ENCODE results near the gene SPDYE2. TPM values are rescaled to one million over a fixed set of nuclear protein-coding genes. Genes with fewer than 3 reads are reported as not detected.
"Not testable (repeated sequence)": the region's sequence is repeated elsewhere in the genome, so short reads cannot be mapped to it uniquely, and the experiment has no call there.

SPDYE2 gene, protein sequence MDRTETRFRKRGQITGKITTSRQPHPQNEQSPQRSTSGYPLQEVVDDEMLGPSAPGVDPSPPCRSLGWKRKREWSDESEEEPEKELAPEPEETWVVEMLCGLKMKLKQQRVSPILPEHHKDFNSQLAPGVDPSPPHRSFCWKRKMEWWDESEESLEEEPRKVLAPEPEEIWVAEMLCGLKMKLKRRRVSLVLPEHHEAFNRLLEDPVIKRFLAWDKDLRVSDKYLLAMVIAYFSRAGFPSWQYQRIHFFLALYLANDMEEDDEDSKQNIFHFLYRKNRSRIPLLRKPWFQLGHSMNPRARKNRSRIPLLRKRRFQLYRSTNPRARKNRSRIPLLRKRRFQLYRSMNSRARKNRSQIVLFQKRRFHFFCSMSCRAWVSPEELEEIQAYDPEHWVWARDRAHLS
- 4.3 TPM for polyA plus RNA-seq (2012; ENCODE audit: insufficient read depth, insufficient read length, low read depth)

- not testable (repeated sequence) for H3K9me3 ChIP-seq; H3K4me1 ChIP-seq; H3K4me3 ChIP-seq (ENCODE audit: low read depth, low read length); H3K27me3 ChIP-seq; DNase-seq; H3K36me3 ChIP-seq
These were observed at the start of gene SPDYE2 for GRCh38 chr7:102550808-102551422. TSS of gene SPDYE2 (plus strand) at chr7:102551226. CDS start at chr7:102553256, 2,030 bp downstream.

GRCh38 chr7:102503141-102503540 lies 47.9 kb upstream of the SPDYE2 start:
- H3K36me3 ChIP-seq; DNase-seq; H3K27me3 ChIP-seq; H3K4me3 ChIP-seq (ENCODE audit: low read depth, low read length); H3K9me3 ChIP-seq; H3K4me1 ChIP-seq: not testable (repeated sequence)

- H3K27me3 ChIP-seq; DNase-seq; H3K36me3 ChIP-seq; H3K4me1 ChIP-seq; H3K4me3 ChIP-seq (ENCODE audit: low read depth, low read length); H3K9me3 ChIP-seq: not testable (repeated sequence)
These were observed 45.5 kb upstream of the SPDYE2 start for GRCh38 chr7:102505298-102506185.

- not testable (repeated sequence) for H3K9me3 ChIP-seq; H3K4me3 ChIP-seq (ENCODE audit: low read depth, low read length); H3K36me3 ChIP-seq; H3K27me3 ChIP-seq; DNase-seq; H3K4me1 ChIP-seq
These were observed 43.5 kb upstream of the SPDYE2 start for GRCh38 chr7:102507410-102508088.

- H3K36me3 ChIP-seq = not testable (repeated sequence)
These were observed 40.5 kb upstream of the SPDYE2 start for GRCh38 chr7:102510575-102510974.

DNA sequence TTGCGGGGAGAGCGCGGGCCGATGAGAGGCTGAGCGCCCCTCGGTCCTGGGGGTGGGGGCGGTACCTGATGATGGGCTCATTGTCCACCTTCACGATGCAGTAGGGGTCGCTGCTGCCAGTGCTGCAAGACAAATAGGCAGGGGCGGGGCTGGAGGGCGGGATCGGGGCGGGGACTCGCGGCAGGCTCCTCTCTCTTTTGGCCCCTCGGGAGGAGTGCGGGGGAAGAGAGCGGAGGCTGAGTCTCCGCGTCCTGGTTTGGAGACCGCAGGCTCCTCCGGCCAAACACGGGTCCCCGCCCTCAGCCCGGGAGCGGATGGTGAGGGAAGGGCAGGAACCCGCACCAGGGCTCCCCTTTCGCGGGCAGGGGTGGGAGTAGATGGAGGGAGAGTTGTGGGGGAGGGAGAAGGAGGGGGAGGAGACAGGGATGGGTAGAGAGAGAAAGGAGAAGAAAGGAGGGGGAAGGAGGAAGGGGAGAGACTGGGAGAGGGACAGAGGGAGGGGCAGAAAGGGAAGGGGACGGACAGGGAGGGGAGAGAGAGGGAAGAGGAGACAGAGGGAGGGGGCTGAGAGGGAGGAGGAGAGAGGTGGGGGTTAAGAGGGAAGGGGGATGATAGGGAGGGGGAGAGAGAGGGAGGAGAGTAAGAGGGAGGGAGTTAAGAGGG lies 39.0 kb upstream of the SPDYE2 start:
- H3K4me1 ChIP-seq; H3K9me3 ChIP-seq; DNase-seq; H3K27me3 ChIP-seq; H3K4me3 ChIP-seq (ENCODE audit: low read depth, low read length); H3K36me3 ChIP-seq: not testable (repeated sequence)

More at GRCh38 chr7:102510575-102510974, 40.5 kb upstream of the SPDYE2 start:
- not testable (repeated sequence) for H3K9me3 ChIP-seq; H3K4me3 ChIP-seq (ENCODE audit: low read depth, low read length); H3K27me3 ChIP-seq; H3K4me1 ChIP-seq; DNase-seq

DNA sequence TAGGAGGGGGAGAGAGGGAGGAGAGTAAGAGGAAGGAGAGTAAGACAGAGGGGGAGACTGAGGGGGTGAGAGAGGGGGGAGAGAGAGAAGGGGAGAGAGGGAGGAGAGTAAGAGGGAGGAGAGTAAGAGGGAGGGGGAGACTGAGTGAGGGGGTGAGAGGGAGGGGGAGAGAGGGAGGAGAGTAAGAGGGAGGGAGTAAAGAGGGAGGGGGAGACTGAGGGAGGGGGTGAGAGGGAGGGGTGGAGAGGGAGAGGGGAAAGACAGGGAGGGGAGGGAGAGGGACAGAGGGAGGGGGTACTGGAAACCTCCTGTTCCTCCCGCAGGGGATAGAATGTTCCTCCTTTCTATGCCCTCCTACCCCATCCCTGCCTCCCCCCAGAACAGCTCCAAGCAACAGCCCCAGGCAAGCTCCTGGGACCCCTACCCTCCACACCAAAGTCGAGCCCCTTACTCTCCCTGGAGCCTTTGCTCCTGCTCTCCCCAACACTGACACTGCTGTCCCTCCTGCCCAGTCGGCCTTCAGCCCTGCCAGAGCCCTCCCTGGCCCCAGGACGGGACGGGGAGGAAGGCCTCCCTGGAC lies 38.3 kb upstream of the SPDYE2 start:
- H3K4me1 ChIP-seq; H3K36me3 ChIP-seq; H3K27me3 ChIP-seq; H3K4me3 ChIP-seq (ENCODE audit: low read depth, low read length); H3K9me3 ChIP-seq: not testable (repeated sequence)
- peak; percentile 5 for DNase-seq

GRCh38 chr7:102514881-102515721 lies 35.9 kb upstream of the SPDYE2 start:
- H3K4me1 ChIP-seq; H3K4me3 ChIP-seq (ENCODE audit: low read depth, low read length); DNase-seq; H3K9me3 ChIP-seq; H3K36me3 ChIP-seq; H3K27me3 ChIP-seq: not testable (repeated sequence)

DNA sequence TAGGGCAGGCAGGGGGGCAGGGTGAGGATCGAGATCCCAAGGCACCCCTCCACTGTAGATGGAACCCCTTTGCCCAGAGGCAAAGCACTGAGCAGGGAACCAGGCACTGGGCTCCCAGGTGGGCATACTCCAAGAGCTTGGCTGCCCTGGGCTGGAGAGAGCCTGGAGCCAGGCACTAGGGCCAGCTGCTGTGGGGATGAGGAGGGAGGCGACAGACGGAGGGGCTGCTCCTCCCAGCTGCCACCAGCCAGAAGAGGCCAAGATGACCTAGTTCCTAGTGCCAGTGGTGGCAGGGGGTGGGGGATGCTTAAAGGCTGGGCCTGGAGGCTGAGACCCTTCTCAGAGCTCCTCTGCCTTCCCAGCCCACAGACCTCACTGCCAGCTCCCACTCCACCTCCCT lies 35.1 kb upstream of the SPDYE2 start:
- not testable (repeated sequence) for H3K4me1 ChIP-seq; H3K4me3 ChIP-seq (ENCODE audit: low read depth, low read length); H3K27me3 ChIP-seq; H3K9me3 ChIP-seq; H3K36me3 ChIP-seq; DNase-seq

GRCh38 chr7:102516951-102517350 lies 34.1 kb upstream of the SPDYE2 start:
- not testable (repeated sequence) for H3K27me3 ChIP-seq; DNase-seq; H3K4me3 ChIP-seq (ENCODE audit: low read depth, low read length); H3K4me1 ChIP-seq; H3K36me3 ChIP-seq; H3K9me3 ChIP-seq

DNA sequence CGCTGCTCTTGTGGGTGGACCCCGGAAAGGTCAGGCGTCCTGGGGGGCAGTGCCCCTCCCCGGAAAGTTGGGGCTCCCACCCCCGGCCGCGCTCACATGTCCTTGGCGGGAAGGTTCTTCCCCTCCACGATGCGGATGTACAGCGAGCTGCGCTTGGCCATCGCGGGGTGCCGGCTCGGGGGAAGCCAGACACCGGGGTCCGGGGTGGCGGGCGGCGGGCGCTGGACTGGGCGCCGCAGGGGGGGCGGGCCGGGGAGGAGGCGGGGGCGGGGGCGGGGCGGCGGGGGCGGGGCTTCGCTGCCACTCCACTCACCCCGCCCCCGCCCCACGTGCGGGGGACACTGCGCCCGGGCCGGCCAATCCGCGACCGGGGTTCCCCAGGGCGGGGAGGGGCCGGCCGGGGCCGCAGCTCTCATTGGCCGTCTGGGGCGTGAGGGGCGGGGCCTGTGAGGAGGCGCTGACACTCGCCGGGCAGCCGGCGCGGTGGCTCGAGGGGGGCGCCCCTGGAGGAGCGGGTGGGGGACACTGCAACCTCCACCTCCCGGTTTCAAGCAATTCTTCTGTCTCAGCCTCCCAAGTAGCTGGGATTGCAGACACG lies 33.4 kb upstream of the SPDYE2 start, which contains the start of gene RASA4B:
RASA4B (minus strand) TSS at position 228 of the 598 bp plus-strand sequence; CDS start at position 161, 67 bp downstream.
- DNase-seq = not testable (repeated sequence)

GRCh38 chr7:102520797-102521196 lies 30.2 kb upstream of the SPDYE2 start:
- H3K27me3 ChIP-seq; H3K4me3 ChIP-seq (ENCODE audit: low read depth, low read length); H3K4me1 ChIP-seq; H3K9me3 ChIP-seq; DNase-seq; H3K36me3 ChIP-seq: not testable (repeated sequence)

More for the DNA sequence above, 33.4 kb upstream of the SPDYE2 start, which contains the start of gene RASA4B:
- H3K4me1 ChIP-seq; H3K27me3 ChIP-seq; H3K36me3 ChIP-seq; H3K4me3 ChIP-seq (ENCODE audit: low read depth, low read length); H3K9me3 ChIP-seq: not testable (repeated sequence)

DNA sequence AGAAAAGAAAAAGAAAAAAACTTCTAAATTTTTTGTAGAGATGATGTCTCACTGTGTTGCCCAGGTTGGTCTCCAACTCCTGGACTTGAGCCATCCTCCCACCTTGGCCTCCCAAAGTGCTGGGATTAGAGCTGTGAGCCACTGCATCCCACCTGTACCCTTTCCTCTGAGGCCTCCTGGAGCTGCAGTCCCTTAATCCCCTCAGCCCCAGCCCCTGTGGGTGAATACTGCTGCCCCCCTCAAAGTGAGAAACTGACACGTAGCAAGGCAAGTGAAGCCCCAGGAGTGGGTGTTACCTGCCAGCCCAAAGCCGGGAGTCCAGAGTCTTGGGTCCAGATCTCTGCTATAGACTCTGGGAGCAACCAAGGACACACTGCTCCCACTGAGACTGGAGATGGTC lies 26.2 kb upstream of the SPDYE2 start:
- not testable (repeated sequence) for H3K4me1 ChIP-seq; H3K9me3 ChIP-seq; DNase-seq; H3K27me3 ChIP-seq; H3K36me3 ChIP-seq; H3K4me3 ChIP-seq (ENCODE audit: low read depth, low read length)
